ENCODE data around the gene IL22RA2. TPM values are rescaled to one million over a fixed set of nuclear protein-coding genes. Genes with fewer than 3 reads are reported as not detected.

IL22RA2 gene
- total and polyA plus RNA-seq, 2 experiments from 2014 or later = not detected

- no peak overlapping the region for H3K4me3 ChIP-seq
- no peak for TF ChIP-seq CTCF (IDR thresholded peaks at IDR 0.05; ENCODE audit: low read depth, low read length)
- H3K36me3 ChIP-seq = no peaks in the 10 kb centered on the region
- peak in 1 of 2 donors; percentile 23 for DNase-seq (ENCODE audit: low read depth in 1 of 2, low spot score in 1 of 2)
- H3K9me3 ChIP-seq (ENCODE audit: low read depth) = no peaks in the 10 kb centered on the region
- H3K4me1 ChIP-seq (ENCODE audit: low read depth) = no peaks in the 10 kb centered on the region
- H3K27ac ChIP-seq = no peak overlapping the region
- no peaks in the 10 kb centered on the region for H3K27me3 ChIP-seq
Measured at GRCh38 chr6:137157601-137158000, 15.8 kb downstream of the IL22RA2 start.

DNA sequence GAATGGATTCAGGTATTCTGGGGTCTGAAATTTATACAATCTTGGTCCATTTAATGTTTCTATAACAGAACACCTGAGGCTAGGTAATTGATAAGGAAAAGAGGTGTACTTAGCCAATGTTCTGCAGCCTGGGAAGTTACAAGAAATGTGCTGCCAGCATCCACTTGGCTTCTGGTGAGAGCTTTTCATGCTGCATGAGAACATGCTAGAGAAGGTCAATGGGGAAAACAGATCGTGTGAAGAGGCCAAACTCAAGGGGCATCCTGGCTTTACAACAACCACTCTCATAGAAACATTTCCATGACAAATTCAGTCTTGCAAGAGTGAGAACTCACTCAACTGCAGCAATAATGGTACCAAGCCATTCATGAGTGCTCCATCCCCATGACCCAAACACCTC lies 16.8 kb downstream of the IL22RA2 start:
- H3K27ac ChIP-seq = no peak overlapping the region
- no peaks in the 10 kb centered on the region for H3K27me3 ChIP-seq
- H3K4me1 ChIP-seq (ENCODE audit: low read depth) = no peaks in the 10 kb centered on the region
- H3K9me3 ChIP-seq (ENCODE audit: low read depth) = no peaks in the 10 kb centered on the region
- DNase-seq (ENCODE audit: low read depth in 1 of 2, low spot score in 1 of 2) = no peak
- TF ChIP-seq CTCF (IDR thresholded peaks at IDR 0.05; ENCODE audit: low read depth, low read length) = no peak
- H3K4me3 ChIP-seq = no peak overlapping the region
- no peaks in the 10 kb centered on the region for H3K36me3 ChIP-seq

DNA sequence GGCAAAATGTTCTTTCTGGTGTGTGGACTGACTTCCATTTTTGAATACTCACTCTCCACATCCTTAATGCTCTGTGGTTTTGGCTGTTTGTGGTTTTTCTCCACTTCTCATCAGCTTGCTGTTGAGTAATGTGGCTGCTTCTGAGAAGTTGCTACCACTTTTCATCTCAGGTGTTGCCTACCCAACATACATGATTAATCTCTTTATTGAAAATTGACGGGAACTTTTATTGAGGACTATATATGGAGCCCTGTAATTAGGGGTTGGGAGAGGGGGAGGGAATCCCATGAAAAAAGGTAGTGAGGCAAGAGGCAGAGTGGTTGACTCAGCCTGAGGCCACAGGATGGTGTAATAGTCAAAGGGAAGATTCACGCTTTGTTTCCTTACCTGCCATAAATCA lies 17.6 kb downstream of the IL22RA2 start:
- Histone ChIP-seq H3K27ac (no peak overlapping the region), H3K4me1 (ENCODE audit: low read depth) (no peaks in the 10 kb centered on the region), H3K4me3 (no peak overlapping the region), H3K36me3 (no peaks in the 10 kb centered on the region), H3K9me3 (ENCODE audit: low read depth) (no peaks in the 10 kb centered on the region), H3K27me3 (no peaks in the 10 kb centered on the region)
- no peak for TF ChIP-seq CTCF (IDR thresholded peaks at IDR 0.05; ENCODE audit: low read depth, low read length)
- peak in 1 of 2 donors; percentile 60 for DNase-seq (ENCODE audit: low read depth in 1 of 2, low spot score in 1 of 2)

DNA sequence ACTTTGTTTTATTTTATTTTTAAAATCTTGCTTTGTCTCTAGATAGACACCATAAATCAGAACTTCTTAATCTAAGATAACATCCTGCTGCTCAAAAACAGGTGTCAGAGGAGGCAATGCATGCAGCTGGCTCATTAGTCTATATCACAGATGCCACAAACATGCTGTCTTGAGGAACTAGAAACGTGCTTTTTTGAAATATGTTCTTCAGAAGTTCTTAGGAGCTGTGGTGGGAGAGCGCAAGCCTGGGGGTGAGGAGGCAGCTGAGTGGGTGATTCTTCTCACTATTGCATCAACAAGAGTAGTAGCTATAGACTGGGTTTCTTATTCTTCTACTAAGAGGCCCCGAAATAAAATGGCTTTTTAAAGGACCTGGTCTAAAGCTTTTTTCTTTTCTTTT lies 23.4 kb downstream of the IL22RA2 start:
- H3K4me3 ChIP-seq = no peak overlapping the region
- TF ChIP-seq CTCF (IDR thresholded peaks at IDR 0.05; ENCODE audit: low read depth, low read length) = no peak

GRCh38 chr6:137149035-137149393 lies 24.4 kb downstream of the IL22RA2 start:
- Histone ChIP-seq H3K27me3 (no peaks in the 10 kb centered on the region), H3K9me3 (ENCODE audit: low read depth) (no peaks in the 10 kb centered on the region), H3K36me3 (no peaks in the 10 kb centered on the region), H3K27ac (no peak overlapping the region), H3K4me1 (ENCODE audit: low read depth) (no peaks in the 10 kb centered on the region), H3K4me3 (no peak overlapping the region)
- TF ChIP-seq CTCF (IDR thresholded peaks at IDR 0.05; ENCODE audit: low read depth, low read length) = no peak
- peak in 1 of 2 donors; percentile 2 for DNase-seq (ENCODE audit: low read depth in 1 of 2, low spot score in 1 of 2)

More for the DNA sequence above, 23.4 kb downstream of the IL22RA2 start:
- no peaks in the 10 kb centered on the region for H3K27me3 ChIP-seq
- H3K36me3 ChIP-seq = no peaks in the 10 kb centered on the region
- DNase-seq (ENCODE audit: low read depth in 1 of 2, low spot score in 1 of 2) = no peak
- H3K4me1 ChIP-seq (ENCODE audit: low read depth) = no peaks in the 10 kb centered on the region
- no peaks in the 10 kb centered on the region for H3K9me3 ChIP-seq (ENCODE audit: low read depth)
- no peak overlapping the region for H3K27ac ChIP-seq

Data from cardiac muscle cell (in vitro differentiated cells and primary cell).